GM12891 (cell line): ENCODE data around the gene MDH1.
"Not testable (repeated sequence)": the region's sequence is repeated elsewhere in the genome, so short reads cannot be mapped to it uniquely, and the experiment has no call there.

Source experiments
- DNase-seq: peaks from one replicate; pipeline ENCODE4 v3.0.0; 2011; ENCODE audit warnings: low spot score; ENCODE audit not compliant: insufficient read length
- FAIRE-seq: peaks from 2 replicates; lab custom pipeline; 2011; peaks lifted over from hg19 to GRCh38; lab: Jason Lieb, UNC
- PAX5 ChIP-seq: IDR thresholded peaks from 2 replicates; pipeline ENCODE4 v1.6.1; 2011; ENCODE audit warnings: low read length, moderate library complexity, mild to moderate bottlenecking; ENCODE audit not compliant: insufficient read depth, severe bottlenecking
- POLR2A ChIP-seq: IDR thresholded peaks from 2 replicates; pipeline ENCODE4 v1.6.1; 2011; ENCODE audit warnings: low read depth, low read length, control low read depth
- POLR2AphosphoS5 ChIP-seq: IDR thresholded peaks from 2 replicates; pipeline ENCODE4 v1.6.1; 2011; ENCODE audit warnings: low read depth, low read length, control low read depth
- POU2F2 ChIP-seq: IDR thresholded peaks from 2 replicates; pipeline ENCODE4 v1.6.1; 2011; ENCODE audit warnings: low read depth, mild to moderate bottlenecking, control low read depth, low read length, moderate library complexity
- SPI1 ChIP-seq: IDR thresholded peaks from 2 replicates; pipeline ENCODE4 v1.6.1; 2011; ENCODE audit warnings: low read depth, low read length, control low read depth
- TAF1 ChIP-seq: IDR thresholded peaks from 2 replicates; pipeline ENCODE4 v1.6.1; 2011; ENCODE audit warnings: low read depth, low read length, control low read depth

Gene MDH1

DNA sequence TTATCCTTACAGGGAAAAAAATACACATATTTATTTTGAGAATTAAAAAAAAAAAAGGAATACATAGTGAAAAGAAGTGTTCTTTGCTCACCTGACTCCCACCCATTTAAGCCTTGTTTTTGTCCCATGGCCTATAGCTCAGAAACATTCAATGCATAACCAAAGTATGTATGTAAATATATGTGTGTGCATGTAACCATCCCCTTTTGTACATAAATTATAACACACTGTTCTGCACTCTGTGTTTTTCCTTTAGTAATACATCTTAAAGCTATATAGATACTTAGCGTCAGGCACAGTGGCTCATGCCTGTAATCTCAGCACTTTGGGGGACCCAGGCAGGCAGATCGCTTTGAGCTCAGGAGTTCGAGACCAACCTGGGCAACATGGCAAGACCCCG is 21.8 kb downstream of the MDH1 start:
- TF ChIP-seq SPI1 = no peak
- TF ChIP-seq POU2F2 = no peak
- TF ChIP-seq PAX5 = no peak
- no peak for TF ChIP-seq POLR2AphosphoS5
- TF ChIP-seq TAF1 = no peak
- TF ChIP-seq POLR2A = no peak
- no peak for FAIRE-seq

GRCh38 chr2:63613391-63613901 is 24.7 kb downstream of the MDH1 start:
- no peak for TF ChIP-seq TAF1
- no peak for TF ChIP-seq SPI1
- no peak for TF ChIP-seq PAX5
- no peak for TF ChIP-seq POLR2A
- TF ChIP-seq POLR2AphosphoS5 = no peak
- no peak for TF ChIP-seq POU2F2
- FAIRE-seq (no peak), DNase-seq (no peak)

More for the DNA sequence above, 21.8 kb downstream of the MDH1 start:
- no peak for DNase-seq

GRCh38 chr2:63614448-63614968 is 25.7 kb downstream of the MDH1 start:
- DNase-seq (no peak), FAIRE-seq (no peak)
- TF ChIP-seq POLR2A (no peak), PAX5 (no peak), TAF1 (no peak), SPI1 (no peak), POU2F2 (no peak), POLR2AphosphoS5 (no peak)

DNA sequence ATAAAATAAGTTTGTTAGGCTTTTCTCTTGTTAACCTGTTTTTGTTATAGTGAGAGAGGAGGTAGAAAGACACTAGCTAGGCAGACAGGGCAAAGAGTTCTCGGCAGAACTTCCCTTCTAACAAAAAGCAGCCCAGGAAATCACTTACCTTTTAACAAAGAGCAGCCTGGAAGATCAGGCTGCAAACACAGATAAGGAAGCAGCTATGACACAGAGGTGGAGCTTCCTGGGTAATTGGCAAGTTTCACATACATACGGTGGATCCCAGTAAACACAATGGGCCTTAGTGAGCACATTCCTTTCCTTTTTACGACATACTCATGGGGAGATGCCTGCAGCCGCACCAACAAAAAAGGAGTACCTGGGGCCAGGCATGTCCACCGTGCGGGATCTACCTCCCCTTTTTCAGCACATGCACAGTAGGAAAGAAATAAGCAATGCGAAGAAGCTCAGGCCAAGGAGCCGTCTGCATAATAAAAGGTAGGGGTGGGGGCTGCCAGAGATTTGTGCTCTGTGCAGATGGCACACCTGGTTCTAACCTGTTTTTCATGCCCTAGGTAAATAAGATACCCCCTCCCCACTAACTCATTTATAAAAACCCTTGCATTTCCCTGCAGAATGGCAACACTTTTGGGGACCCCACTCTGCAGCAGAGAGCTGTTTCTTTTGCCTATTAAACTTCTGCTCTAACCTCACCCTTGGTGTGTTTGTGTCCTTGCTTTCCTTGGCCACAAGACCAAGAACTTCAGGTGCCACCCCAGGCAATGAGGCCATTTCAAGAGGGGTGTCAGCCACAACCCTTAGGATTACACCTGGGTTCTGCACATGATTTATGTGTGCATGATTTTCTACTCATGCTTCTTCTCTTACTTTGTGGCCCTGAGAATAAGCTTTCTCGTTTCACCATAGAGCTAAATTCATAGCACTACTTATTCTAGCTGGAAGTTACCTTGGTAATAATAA is 26.5 kb downstream of the MDH1 start:
- DNase-seq (no peak), FAIRE-seq (no peak)
- TF ChIP-seq PAX5 = no peak
- TF ChIP-seq SPI1 = no peak

- FAIRE-seq = no peak
- no peak for DNase-seq
- no peak for TF ChIP-seq SPI1
- TF ChIP-seq TAF1 = no peak
- TF ChIP-seq POU2F2 = no peak
- no peak for TF ChIP-seq POLR2AphosphoS5
- no peak for TF ChIP-seq PAX5
- TF ChIP-seq POLR2A = no peak
These were observed 28.6 kb downstream of the MDH1 start for GRCh38 chr2:63617366-63617765.

GRCh38 chr2:63619328-63619727 is 30.6 kb downstream of the MDH1 start:
- no peak for TF ChIP-seq TAF1
- TF ChIP-seq SPI1 = no peak
- TF ChIP-seq POLR2A = no peak
- TF ChIP-seq POLR2AphosphoS5 = no peak
- TF ChIP-seq PAX5 = no peak
- TF ChIP-seq POU2F2 = no peak
- FAIRE-seq (no peak), DNase-seq (no peak)

DNA sequence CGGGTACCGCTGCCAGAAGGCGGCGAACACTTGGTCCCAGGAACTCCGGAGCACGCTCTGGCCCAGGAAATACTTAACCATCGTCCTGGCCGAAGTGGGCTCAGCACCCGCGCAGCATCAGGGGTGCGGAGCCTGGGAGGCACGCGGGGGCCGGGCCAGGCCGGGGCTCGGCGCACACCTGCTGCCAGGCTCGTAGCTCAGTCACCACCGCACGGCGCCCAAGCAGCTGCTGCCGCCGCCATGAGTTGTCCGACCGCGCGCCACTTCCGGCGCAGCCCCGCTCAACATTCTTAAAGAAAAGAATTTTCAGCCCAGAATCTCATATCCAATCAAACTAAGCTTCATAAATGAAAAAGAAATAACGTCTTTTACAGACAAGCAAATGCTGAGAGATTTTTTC is 34.0 kb downstream of the MDH1 start:
- TF ChIP-seq PAX5 (no peak), POLR2A (no peak), POLR2AphosphoS5 (no peak), TAF1 (no peak), SPI1 (no peak), POU2F2 (no peak)
- DNase-seq = no peak
- FAIRE-seq = no peak

GRCh38 chr2:63623763-63624162 is 35.0 kb downstream of the MDH1 start:
- DNase-seq, FAIRE-seq: not testable (repeated sequence)
- TF ChIP-seq SPI1 = peak; percentile 79

DNA sequence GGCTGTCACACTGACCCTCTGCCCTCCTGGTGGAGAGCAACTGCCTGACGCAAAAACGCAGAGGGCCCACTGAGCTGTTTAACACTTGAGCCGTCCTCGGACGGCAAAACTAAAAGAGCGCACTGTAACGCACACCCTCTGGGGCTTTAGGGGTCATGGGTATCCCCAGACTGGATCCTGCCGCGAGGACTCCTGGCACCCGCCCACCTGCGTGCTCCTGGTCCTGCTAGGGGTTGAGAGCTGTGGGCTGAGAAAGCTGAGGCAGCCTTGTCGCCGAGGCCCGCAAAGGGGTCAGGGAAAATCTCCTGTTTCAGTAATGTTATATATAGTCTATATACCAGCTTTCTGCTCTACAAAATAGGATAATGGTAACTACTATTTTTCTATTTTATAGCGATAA is 39.1 kb downstream of the MDH1 start:
- FAIRE-seq (no peak), DNase-seq (no peak)
- TF ChIP-seq POU2F2 (no peak), SPI1 (no peak), POLR2A (no peak), PAX5 (no peak), POLR2AphosphoS5 (no peak), TAF1 (no peak)
